Erythroblast (primary cell): ENCODE results near the gene ESAM.

ENCODE experiments used
- DNase-seq, 2 experiments: peaks; one replicate each; lab custom pipeline; 2025; lab: John Stamatoyannopoulos, UW
- GATA1 ChIP-seq: IDR thresholded peaks from 2 replicates; pipeline ENCODE4 v1.6.1; 2011; ENCODE audit warnings: low read depth, mild to moderate bottlenecking, control low read depth, low read length, moderate library complexity
- POLR2A ChIP-seq: IDR thresholded peaks from 2 replicates; pipeline ENCODE4 v1.6.1; 2011; ENCODE audit warnings: mild to moderate bottlenecking, low read length

The ESAM gene

DNA sequence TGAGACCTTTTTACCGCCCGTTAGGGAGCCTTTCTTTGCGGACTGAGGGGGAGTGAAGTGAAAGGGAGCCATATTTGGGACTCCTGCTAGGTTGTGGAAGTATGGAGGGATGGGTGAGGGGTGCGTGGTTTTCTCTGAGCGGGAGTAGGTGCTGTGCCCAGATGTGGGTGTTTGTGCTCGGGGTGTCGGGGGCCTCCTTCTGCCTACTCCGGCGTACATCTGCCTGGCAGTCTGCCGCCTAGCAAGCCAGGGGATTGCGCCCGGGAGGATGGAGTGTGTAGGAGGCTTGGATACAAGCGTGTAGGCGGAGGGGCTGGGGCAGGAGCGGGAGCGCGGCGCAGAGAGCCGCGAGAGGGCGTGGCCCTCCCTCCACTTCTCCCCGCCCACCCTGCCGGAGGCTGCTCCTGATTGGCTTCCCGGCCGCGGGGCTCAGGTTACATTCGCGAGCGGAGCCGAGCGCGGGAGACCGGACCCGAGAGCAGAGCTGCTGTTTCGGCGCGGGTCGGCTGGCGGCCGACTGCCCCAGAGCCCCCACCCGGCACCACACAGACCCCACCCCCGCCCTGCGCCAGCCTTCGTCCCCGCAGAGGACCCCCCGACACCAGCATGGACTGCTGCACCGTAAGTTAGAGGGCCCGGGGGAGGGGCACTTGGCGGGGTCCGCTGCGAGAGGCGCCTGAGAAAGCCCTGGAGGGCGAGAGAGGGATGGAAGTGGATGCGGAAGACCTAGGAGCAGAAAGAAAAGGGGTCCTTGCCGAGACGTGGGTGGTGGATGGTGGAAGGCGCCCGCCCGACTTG, 22.4 kb downstream of the ESAM start, which contains the start of gene NRGN:
Gene NRGN (plus strand): TSS at position 464 of the 798 bp plus-strand sequence. CDS start 143 bp downstream, at position 607.
- TF ChIP-seq GATA1 (no peak), POLR2A (no peak)

DNA sequence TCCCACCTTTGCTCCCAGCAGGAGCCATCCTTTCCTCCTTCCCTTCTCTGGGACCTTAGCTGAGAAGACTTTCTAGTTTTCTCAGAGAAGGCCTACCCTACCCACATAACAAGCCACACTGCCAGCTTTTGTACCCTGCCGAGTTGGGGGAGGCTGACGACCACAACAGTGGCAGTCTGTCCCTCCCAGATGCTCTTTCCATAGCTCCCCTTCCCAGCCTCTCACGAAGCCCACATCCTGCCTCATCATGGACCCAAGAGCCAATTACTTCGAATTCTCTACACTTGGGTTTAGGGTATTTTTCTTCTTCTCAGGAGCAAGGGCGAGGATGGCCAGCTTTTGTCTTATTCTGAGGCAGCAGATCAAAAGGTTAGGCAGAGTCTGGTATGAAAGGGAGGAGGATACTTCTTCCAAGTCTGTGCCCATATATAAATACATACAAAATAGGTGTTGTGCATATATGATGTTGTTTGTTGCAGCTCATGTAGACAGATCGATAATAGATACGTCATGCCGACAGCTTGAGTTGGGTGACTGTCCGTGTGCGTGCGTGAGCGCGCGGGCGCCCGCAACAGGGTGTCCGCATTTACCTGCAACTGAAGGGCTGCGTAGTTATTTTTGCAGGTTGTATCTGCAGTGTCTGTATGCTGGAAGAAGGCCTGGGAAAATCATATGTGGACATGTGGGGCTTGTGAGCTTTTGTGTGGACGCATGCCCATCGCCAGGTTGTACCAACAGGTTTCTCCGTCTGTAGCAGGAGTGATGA, 23.2 kb downstream of the ESAM start:
- TF ChIP-seq GATA1 (no peak), POLR2A (no peak)
- no peak for DNase-seq

More for the DNA sequence above, 22.4 kb downstream of the ESAM start, which contains the start of gene NRGN:
- peak; percentile 85 for DNase-seq

DNA sequence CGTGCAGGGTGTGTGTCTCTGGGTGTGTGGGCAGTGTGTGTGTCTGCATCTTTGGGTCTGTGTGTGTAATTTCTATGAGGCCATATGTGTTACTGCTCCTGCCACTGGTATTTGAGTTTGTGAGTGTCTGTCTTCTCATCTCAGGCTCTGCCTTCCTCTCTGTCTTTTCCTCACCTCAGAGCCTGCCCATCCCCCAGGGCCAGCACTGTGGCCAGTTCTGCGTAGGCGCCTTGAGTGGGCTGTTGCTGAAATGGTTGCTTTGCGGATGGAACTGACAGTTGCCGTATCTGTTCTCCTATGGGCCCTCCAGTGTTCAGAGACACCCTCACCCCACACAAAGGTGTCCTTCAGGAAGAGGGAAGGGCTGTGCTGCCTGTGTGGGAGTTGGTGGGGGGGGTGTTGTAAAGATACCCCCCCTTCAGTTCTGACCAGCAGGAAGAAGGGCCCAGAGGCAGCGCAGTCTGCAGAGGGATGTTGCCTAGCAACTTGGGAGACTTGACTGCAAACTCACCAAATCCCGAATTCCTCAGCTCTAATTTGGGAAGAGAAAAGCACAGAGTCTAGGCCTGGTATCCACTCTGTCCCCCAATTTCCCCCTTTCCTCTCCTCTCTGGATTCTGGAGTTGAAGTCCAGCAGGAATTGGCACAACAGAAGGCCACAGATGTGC, 24.3 kb downstream of the ESAM start:
- no peak for DNase-seq
- no peak for TF ChIP-seq POLR2A
- no peak for TF ChIP-seq GATA1

GRCh38 chr11:124736736-124737135, 25.4 kb downstream of the ESAM start:
- TF ChIP-seq POLR2A: no peak
- no peak for TF ChIP-seq GATA1

GRCh38 chr11:124732230-124732629, 29.9 kb downstream of the ESAM start:
- DNase-seq: peak in 1 of 2 experiments; percentile 5
- TF ChIP-seq GATA1 (no peak), POLR2A (no peak)

More at GRCh38 chr11:124736736-124737135, 25.4 kb downstream of the ESAM start:
- DNase-seq: no peak

GRCh38 chr11:124729571-124729970, 32.5 kb downstream of the ESAM start:
- no peak for DNase-seq

DNA sequence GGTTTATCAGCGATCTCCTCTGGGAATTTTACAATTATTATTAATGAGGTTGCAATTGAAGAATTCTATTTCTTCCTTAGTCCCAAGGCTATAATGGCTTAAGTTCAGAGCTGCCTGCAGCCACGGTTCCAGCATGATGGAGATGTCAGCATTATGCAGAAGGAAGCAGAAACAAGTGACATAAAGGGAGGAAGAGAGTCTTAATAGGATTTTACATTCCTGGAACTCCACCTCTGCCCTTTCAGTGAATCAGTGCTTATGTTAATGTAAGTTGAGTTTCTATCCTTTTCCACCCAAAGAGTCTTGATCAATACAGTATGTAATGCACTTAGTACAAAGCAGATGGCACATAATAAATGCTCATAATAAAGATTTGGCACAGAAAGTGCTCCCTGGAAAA, 34.0 kb downstream of the ESAM start:
- no peak for DNase-seq
- TF ChIP-seq POLR2A: no peak
- TF ChIP-seq GATA1: no peak

More at GRCh38 chr11:124729571-124729970, 32.5 kb downstream of the ESAM start:
- TF ChIP-seq GATA1: no peak
- TF ChIP-seq POLR2A: no peak

DNA sequence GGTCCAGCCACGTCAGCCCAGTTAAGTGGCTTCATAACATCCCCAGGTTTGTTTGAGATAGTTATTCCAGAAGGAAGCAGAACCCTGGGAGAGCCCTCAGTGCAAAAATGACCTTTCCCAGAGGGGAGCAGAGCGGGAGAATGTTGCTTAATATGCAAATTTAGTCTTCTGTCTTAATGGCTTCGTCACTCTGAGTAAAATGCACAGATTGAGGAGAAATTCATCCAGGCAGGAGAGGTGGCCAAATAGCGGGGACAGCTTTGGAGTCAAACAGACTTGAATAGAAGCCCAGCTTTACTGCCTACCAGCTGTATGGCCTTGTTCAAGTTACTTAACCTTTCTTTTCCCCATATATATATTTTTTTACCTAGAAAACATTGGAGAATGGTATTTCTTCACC, 34.6 kb downstream of the ESAM start:
- DNase-seq: no peak
- TF ChIP-seq GATA1: no peak
- no peak for TF ChIP-seq POLR2A

DNA sequence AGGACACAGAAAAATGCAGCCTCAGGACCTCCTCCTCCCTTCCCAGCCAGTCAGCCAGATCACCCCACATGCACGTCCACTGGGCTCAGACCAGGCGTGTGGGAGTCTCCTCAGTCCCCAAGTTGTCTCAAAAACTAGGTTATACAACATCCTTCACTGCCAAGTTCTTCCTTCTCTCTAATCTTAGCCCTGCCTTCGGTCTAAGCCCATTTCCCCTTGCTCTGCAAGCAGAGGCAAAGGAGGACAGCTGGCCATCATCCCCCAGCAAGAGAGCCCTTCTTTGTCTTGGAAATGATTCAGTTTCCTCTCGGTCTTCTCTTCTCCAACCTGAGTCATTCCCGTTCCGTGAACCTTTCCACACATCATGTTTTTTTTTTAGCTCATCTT, 36.4 kb downstream of the ESAM start:
- TF ChIP-seq POLR2A (no peak), GATA1 (no peak)
- no peak for DNase-seq

GRCh38 chr11:124724979-124725718, 36.9 kb downstream of the ESAM start:
- TF ChIP-seq GATA1 (no peak), POLR2A (no peak)
- DNase-seq: no peak

DNA sequence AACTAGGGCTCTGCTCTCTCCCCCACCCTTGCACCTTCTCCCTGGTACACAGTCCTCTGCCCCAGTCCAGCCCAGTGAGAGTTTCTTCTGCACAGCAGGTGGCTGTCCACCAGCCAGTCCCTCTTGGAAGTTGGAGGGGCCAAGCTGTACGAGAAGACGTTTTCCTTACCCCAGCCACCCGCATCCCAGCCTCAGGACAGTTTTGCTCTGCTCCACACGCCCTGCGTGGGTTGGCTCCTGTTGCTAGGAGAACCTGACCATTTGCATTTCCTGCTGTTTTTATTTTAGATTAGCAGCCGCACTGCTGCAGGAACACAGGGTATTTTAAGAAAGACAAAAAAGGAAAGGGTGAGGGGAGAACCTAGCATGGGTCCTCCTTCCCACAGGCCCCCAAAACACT, 39.9 kb downstream of the ESAM start:
- no peak for DNase-seq
- TF ChIP-seq GATA1 (no peak), POLR2A (no peak)

- DNase-seq: no peak
- TF ChIP-seq POLR2A (no peak), GATA1 (no peak)
Observed at GRCh38 chr11:124719534-124719933, 42.6 kb downstream of the ESAM start.

DNA sequence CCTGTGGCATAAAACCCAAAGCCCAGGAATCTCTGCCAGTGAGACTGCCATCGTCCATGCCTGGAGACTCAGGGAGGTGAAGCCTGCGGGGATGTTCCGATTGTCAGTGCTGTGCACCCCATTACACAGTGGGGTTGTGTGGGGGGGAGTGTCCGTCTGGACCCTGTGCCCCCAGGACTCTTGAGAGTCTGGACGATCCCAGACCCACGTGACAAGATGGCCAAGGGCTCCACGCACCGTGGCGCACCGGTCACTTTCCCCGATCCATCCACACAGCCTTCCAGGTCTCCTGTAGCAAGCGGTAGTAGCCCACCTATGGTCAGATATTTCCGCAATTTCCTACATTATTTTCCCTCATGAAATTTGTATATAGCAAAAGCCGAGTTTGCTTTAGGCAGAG, 43.3 kb downstream of the ESAM start:
- DNase-seq: no peak

More for the DNA sequence above, 43.3 kb downstream of the ESAM start:
- TF ChIP-seq GATA1 (no peak), POLR2A (no peak)
